Fibroblast of villous mesenchyme (primary cell): ENCODE measurements around the gene DTD2. TPM values are rescaled to one million over a fixed set of nuclear protein-coding genes. Genes with fewer than 3 reads are reported as not detected.

Experiments used
- DNase-seq: peaks from one replicate; pipeline ENCODE4 v3.0.0-alpha.2; 2010; ENCODE audit warnings: low read depth
- H3K4me3 ChIP-seq: 2 replicates; pipeline ENCODE4 v1.5.1; 2011; ENCODE audit warnings: low read depth, mild to moderate bottlenecking, low read length
- total RNA-seq: library from RNA; depleted of rRNA; stranded (reverse); fragments of >200 nt; gene quantifications from 2 replicates; pipeline ENCODE4 v1.2.3, GENCODE V29; 2012
- TF ChIP-seq, protein P1 (sequence below): IDR thresholded peaks from 2 replicates; pipeline ENCODE4 v1.5.1; 2012; ENCODE audit warnings: low read depth, mild to moderate bottlenecking, low read length; ENCODE audit not compliant: insufficient read depth

Gene DTD2
- total RNA-seq, 1 donor: 68.2 TPM

DNA sequence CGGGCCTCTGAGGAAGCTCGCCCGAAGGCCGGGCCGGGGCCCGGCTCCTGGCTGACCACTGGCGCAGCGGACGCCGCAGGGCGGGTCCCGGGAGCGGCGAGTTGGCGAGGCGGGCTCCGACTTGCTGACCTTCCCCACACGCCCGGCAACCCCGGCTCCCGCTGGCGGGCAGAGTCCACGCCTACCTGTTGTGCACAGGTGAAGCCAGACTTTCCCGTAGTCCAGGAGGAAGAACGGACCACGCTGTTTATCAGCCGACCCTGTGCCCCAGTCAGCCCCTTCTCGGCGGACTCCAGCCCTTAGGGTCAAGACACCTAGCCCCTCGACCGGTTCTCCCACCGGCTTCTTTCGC is 37.4 kb downstream of the DTD2 start:
- TF ChIP-seq, protein P1, sequence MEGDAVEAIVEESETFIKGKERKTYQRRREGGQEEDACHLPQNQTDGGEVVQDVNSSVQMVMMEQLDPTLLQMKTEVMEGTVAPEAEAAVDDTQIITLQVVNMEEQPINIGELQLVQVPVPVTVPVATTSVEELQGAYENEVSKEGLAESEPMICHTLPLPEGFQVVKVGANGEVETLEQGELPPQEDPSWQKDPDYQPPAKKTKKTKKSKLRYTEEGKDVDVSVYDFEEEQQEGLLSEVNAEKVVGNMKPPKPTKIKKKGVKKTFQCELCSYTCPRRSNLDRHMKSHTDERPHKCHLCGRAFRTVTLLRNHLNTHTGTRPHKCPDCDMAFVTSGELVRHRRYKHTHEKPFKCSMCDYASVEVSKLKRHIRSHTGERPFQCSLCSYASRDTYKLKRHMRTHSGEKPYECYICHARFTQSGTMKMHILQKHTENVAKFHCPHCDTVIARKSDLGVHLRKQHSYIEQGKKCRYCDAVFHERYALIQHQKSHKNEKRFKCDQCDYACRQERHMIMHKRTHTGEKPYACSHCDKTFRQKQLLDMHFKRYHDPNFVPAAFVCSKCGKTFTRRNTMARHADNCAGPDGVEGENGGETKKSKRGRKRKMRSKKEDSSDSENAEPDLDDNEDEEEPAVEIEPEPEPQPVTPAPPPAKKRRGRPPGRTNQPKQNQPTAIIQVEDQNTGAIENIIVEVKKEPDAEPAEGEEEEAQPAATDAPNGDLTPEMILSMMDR: no peak
- peak; percentile 70 for DNase-seq

DNA sequence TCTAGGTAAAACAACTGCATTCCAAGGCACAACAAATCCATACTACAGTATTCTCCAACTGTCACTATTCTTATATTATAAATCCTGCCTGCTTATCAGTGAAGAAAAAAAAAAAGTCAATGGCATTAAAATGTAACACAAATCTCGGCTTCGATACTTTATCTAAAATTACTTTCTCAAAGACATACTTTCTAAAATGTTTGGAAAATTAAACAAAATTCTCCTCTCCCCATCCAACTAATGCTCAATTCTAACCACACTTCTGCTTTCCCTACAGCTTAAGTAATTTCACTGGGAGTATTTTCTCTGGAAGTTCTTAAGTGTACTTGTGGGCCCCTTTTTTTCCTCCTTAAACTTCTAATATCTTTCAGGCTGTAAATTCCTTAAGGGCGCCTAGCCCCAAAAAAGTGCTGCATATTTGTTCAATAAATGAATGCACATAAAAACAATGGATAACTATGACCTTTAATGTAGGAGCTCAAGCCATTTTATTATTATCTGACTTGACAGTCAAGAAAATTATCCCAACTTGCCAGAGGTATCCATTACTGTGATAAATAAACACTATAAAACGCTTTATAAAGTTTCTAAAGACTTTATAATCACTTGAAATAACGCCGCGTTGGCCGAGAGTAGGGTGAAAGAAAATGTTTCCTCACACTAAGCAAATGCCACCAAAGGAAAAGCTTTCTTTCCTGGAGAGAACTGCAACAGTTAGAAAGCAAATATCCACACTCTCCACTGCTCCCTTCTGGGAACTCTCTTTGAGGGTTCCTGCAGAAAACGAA is 37.9 kb downstream of the DTD2 start:
- peak; percentile 16 for DNase-seq
- TF ChIP-seq, protein P1: no peak
- peak overlapping the region; percentile 95 for H3K4me3 ChIP-seq

More for the DNA sequence above, 37.4 kb downstream of the DTD2 start:
- peak overlapping the region; percentile 95 for H3K4me3 ChIP-seq

DNA sequence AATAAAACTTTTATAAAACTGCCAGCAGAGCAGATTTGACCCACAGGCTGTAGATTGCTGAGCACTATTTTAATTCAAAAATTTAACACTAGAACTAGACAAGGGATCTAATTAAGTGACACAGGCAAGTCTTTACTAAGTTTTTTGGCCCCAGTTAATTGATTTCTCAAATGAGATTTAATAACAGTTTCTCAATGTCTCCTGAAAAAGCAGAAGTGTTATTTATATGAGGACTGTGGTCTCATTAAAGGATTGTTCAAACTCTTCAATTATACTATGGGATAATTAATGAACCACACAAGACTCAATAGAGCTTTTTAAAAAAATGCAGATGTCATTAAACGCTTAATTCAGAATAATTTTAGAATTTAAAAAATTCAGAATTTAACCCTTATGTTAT is 38.9 kb downstream of the DTD2 start:
- H3K4me3 ChIP-seq: no peak overlapping the region
- TF ChIP-seq, protein P1: no peak
- no peak for DNase-seq

DNA sequence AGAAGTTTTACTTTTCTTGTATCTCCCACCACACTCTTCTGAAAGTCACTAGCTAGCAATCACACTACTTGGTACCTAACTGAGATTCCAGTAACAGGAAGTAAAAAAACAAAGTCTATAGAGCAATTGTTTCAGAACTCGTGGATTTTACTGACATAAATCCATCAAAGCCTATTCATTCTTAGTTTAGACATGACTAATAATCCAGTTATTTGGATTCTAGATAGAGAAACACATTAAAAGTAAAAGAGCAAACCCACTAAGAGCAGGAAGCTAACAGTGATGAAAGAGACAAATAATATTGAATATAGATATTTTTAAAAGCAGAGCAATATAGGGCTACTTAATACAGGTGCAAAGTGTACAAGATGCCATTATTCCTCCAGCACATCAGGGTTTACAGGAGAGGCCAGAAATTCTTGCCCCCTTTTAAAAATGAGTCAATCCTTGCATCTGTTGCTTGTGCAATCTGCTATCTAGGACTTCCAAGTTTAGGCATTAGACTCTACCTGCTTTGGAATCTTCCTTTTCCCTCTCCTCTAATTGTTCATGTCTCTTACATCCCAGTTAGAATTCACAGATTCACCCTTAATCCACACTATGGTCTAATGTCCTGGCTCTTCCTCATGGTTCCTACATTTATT is 43.0 kb downstream of the DTD2 start:
- peak; percentile 30 for DNase-seq

DNA sequence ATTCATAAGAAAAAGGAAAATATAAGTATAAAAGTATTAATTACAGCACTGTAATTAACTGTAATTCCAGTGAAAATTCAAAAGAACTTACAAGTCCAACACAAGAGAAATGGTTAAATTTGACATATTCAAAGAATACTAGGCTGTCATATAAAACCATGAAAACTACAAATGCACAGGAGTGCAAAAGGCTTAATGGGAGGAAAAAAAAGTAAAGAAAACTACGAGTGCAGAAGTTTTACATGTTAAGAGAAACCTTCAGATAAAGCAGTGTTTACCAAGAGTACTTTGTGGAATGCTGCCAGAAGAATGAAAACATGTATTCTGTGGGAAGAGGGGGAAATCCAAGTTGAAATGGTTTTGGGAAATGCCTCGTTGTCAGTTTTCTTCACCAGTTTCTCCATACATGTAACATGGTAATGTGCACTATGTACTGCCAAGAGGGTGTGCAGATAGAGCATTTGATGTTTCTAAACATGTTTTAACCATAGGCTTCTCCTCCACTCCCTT is 46.0 kb downstream of the DTD2 start:
- peak; percentile 54 for DNase-seq
- TF ChIP-seq, protein P1: no peak
- H3K4me3 ChIP-seq: no peak overlapping the region

More for the DNA sequence above, 43.0 kb downstream of the DTD2 start:
- H3K4me3 ChIP-seq: no peak overlapping the region
- TF ChIP-seq, protein P1: no peak

DNA sequence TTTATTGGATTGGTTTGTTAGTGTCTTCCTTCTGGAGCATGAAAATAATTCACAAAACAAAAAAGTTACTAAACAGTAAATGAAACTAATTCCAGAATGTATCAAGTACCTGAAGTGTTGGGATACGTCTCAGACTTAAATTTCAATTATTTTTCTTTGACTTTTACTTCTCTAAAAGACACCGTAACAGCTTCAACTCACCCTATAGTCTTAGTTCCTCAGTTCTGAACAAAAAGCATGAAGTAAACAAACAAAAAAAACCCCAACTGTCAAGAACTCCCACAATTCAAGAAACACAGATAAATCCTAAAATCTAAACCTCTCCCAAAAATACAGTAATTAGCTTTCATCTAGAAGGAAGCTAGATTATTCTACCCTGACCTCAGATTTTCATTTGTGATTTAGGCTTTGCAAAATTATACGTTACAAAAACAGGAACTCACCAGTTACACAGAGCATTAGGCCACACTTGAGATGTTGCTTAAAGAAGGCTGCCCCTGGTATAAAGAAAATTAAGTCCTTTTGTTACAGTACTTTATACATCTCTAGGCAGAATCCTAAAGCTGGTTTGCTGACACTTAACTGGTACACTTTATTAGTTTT is 47.2 kb downstream of the DTD2 start:
- TF ChIP-seq, protein P1: no peak
- DNase-seq: no peak
- no peak overlapping the region for H3K4me3 ChIP-seq
